IMR-90 (cell line): ENCODE measurements around the gene NAPB. TPM values are rescaled to one million over a fixed set of nuclear protein-coding genes. Genes with fewer than 3 reads are reported as not detected.
A peak's percentile ranks its signal among the peaks of the same experiment; 100 is the strongest.

Experiments used
- ATAC-seq: fragments of 200-7000 bp; cut with Tn5 transposase; 2 replicates; pipeline ENCODE4 v1.9.1; 2020; ENCODE audit warnings: low read depth, mild to moderate bottlenecking, moderate library complexity
- BruUV-seq: library from RNA; stranded (reverse); fragments of 400-500 nt; replicated peaks from 2 replicates; lab custom pipeline; 2021; lab: Mats Ljungman, UMichigan
- CTCF ChIA-PET: fragments of 300-600 bp; formaldehyde crosslinking; extraction: SDS; loops from one replicate; lab custom pipeline; 2021; ENCODE audit warnings: antibody characterized with exemption; lab: Yijun Ruan, JAX
- POLR2A ChIA-PET: fragments of 300-600 bp; sonication (Branson Sonifier 250); formaldehyde crosslinking; loops from one replicate; lab custom pipeline; 2022; ENCODE audit warnings: antibody characterized with exemption; ENCODE audit not compliant: unreplicated experiment; lab: Charles Lee
- DNase-seq: peaks from one replicate; pipeline ENCODE4 v3.0.0; 2013
- H2AFZ ChIP-seq: replicated peaks from 2 replicates; pipeline ENCODE3; 2013; ENCODE audit warnings: low read length, mild to moderate bottlenecking; ENCODE audit not compliant: poor library complexity
- H2AK5ac ChIP-seq: 2 replicates; pipeline ENCODE4 v1.6.1; 2013; ENCODE audit warnings: low read depth, low read length, inconsistent platforms
- H2AK9ac ChIP-seq: replicated peaks from 2 replicates; pipeline ENCODE3; 2013; ENCODE audit warnings: mild to moderate bottlenecking, low read depth, low read length, moderate library complexity; ENCODE audit not compliant: poor library complexity
- H2BK120ac ChIP-seq: 2 replicates; pipeline ENCODE4 v1.6.1; 2013; ENCODE audit warnings: low read depth, low read length, inconsistent platforms
- H2BK15ac ChIP-seq: 3 replicates; pipeline ENCODE4 v1.6.1; 2013; ENCODE audit warnings: low read depth, low read length, inconsistent platforms
- H2BK20ac ChIP-seq: 2 replicates; pipeline ENCODE4 v1.6.1; 2013; ENCODE audit warnings: low read depth, mild to moderate bottlenecking, inconsistent platforms, low read length, moderate library complexity
- H2BK5ac ChIP-seq: 2 replicates; pipeline ENCODE4 v1.6.1; 2013; ENCODE audit warnings: mild to moderate bottlenecking, low read depth, low read length, inconsistent platforms; ENCODE audit not compliant: poor library complexity, severe bottlenecking
- H3K14ac ChIP-seq: replicated peaks from 2 replicates; pipeline ENCODE4 v1.6.1; 2013; ENCODE audit warnings: low read depth, low read length, inconsistent platforms
- H3K18ac ChIP-seq: 2 replicates; pipeline ENCODE4 v1.6.1; 2013; ENCODE audit warnings: low read depth, low read length, control low read depth
- H3K23ac ChIP-seq: 2 replicates; pipeline ENCODE4 v1.6.1; 2013; ENCODE audit warnings: low read depth, low read length, inconsistent platforms
- H3K27ac ChIP-seq: 2 replicates; pipeline ENCODE4 v1.5.1; 2013; ENCODE audit warnings: mild to moderate bottlenecking, control low read depth, low read length; ENCODE audit not compliant: insufficient read depth
- H3K27me3 ChIP-seq: 2 replicates; pipeline ENCODE4 v1.6.1; 2013; ENCODE audit warnings: low read length; ENCODE audit not compliant: control insufficient read depth, insufficient read depth
- H3K36me3 ChIP-seq: 2 replicates; pipeline ENCODE4 v1.6.1; 2013; ENCODE audit warnings: low read length, mixed read lengths; ENCODE audit not compliant: control insufficient read depth, insufficient read depth
- H3K4ac ChIP-seq: 2 replicates; pipeline ENCODE4 v1.6.1; 2013; ENCODE audit warnings: low read depth, low read length, inconsistent platforms
- H3K4me1 ChIP-seq: 2 replicates; pipeline ENCODE4 v1.6.1; 2013; ENCODE audit warnings: low read length, mixed read lengths; ENCODE audit not compliant: control insufficient read depth, insufficient read depth
- H3K4me2 ChIP-seq: 2 replicates; pipeline ENCODE4 v1.6.1; 2013; ENCODE audit warnings: low read depth, mild to moderate bottlenecking, control low read depth, low read length, moderate library complexity
- H3K4me3 ChIP-seq: 2 replicates; pipeline ENCODE4 v1.5.1; 2013; ENCODE audit warnings: low read depth, mild to moderate bottlenecking, control low read depth, low read length, moderate library complexity; ENCODE audit not compliant: insufficient read depth
- H3K56ac ChIP-seq: 2 replicates; pipeline ENCODE4 v1.6.1; 2013; ENCODE audit warnings: low read length, inconsistent platforms; ENCODE audit not compliant: insufficient read depth; ENCODE audit errors: extremely low read depth
- H3K79me1 ChIP-seq, 2 experiments: 2 replicates each; pipeline ENCODE4 v1.6.1; 2013; ENCODE audit warnings: low read length in 2 of 2, inconsistent platforms in 1 of 2, low read depth in 1 of 2
- H3K9ac ChIP-seq: 2 replicates; pipeline ENCODE4 v1.6.1; 2013; ENCODE audit warnings: low read depth, low read length, control low read depth
- H3K9me1 ChIP-seq: 2 replicates; pipeline ENCODE4 v1.6.1; 2013; ENCODE audit warnings: low read length, inconsistent platforms; ENCODE audit not compliant: insufficient read depth
- H3K9me3 ChIP-seq: 2 replicates; pipeline ENCODE4 v1.6.1; 2013; ENCODE audit warnings: low read length; ENCODE audit not compliant: control insufficient read depth, insufficient read depth
- H4K20me1 ChIP-seq: 2 replicates; pipeline ENCODE4 v1.6.1; 2013; ENCODE audit warnings: low read length, inconsistent platforms; ENCODE audit not compliant: insufficient read depth
- H4K5ac ChIP-seq: 2 replicates; pipeline ENCODE4 v1.6.1; 2013; ENCODE audit warnings: mild to moderate bottlenecking, low read depth, low read length, control low read depth
- H4K8ac ChIP-seq, 2 experiments: 2 replicates each; pipeline ENCODE4 v1.6.1; 2013; ENCODE audit warnings: low read depth in 2 of 2, low read length in 2 of 2, control low read depth in 1 of 2, inconsistent platforms in 1 of 2
- H4K91ac ChIP-seq: 2 replicates; pipeline ENCODE4 v1.6.1; 2013; ENCODE audit warnings: low read depth, low read length, inconsistent platforms; ENCODE audit not compliant: insufficient read depth
- BHLHE40 ChIP-seq: fragments of 150-350 bp; IDR thresholded peaks from 2 replicates; pipeline ENCODE4 v1.6.1; 2016; ENCODE audit warnings: mild to moderate bottlenecking, low read depth, low read length
- POLR2A ChIP-seq: IDR thresholded peaks from 2 replicates; pipeline ENCODE4 v1.6.1; 2012; ENCODE audit warnings: mild to moderate bottlenecking, low read depth, low read length
- whole genome bisulfite sequencing, 2 experiments: methylation state at CpG; one replicate each; pipeline versions ENCODE4 v1.1.5 to v1.1.7; 2013; ENCODE audit warnings: missing lambda C conversion rate in 2 of 2; ENCODE audit not compliant: insufficient read length in 1 of 2; ENCODE audit errors: extremely low coverage in 2 of 2; 5-methylcytosine and 5-hydroxymethylcytosine counted together
- dilution Hi-C: fragments of 300-500 bp; cut with HindIII; formaldehyde crosslinking; loops from one replicate; pipeline ENCODE4 v1.14.3; 2018; ENCODE audit warnings: low sequenced_read_pairs; ENCODE audit not compliant: unreplicated experiment
- in situ Hi-C: fragments of 300-500 bp; cut with MboI; formaldehyde crosslinking; loops from 3 replicates; pipeline ENCODE4 v1.14.3; 2019; ENCODE audit warnings: low sequenced_read_pairs, inconsistent platforms, mixed read lengths
- intact Hi-C: fragments of 100-400 bp; cut with micrococcal nuclease; formaldehyde crosslinking; loops from 2 replicates; pipeline ENCODE4 v1.10.0; 2022
- polyA plus RNA-seq, 3 experiments: library from polyadenylated mRNA; depleted of rRNA; stranded (reverse); fragments of >200 nt; gene quantifications; 2 replicates each; pipeline ENCODE4 v1.2.3, GENCODE V29; 2012; ENCODE audit warnings: low replicate concordance in 1 of 3
- total RNA-seq: library from RNA; depleted of rRNA; stranded (reverse); fragments of >200 nt; gene quantifications from 2 replicates; pipeline ENCODE4 v1.2.3, GENCODE V29; 2012

Gene NAPB
- total and polyA plus RNA-seq, 2 of the 4 experiments (the other 2 are of a cell fraction), result 4.4 to 5.2 TPM

DNA sequence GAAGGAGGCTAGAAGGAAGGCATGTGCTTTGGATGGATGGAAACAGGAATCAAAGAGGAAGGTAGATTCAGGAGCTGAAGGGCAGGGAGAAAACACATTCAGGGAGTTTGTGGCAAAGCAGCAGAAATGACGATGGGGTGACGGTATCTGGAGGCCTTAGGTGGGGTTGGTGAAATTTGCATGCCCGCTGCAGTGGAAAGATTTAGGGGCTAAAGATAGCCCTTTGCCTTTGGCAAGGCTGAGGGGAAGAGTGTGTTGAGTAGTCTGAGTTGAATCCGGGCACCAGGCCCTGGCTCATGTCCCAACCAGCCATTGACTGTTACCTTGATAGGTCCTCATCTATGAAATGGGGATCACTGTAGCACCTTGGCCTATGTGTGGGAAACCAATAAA lies 58.0 kb downstream of the NAPB start:
- no TSS peak for BruUV-seq
- DNase-seq (no peak), ATAC-seq (no peak)
- Histone ChIP-seq H3K79me1 (peaks cover 19 to 49% of the 10 kb centered on the region in 2 experiments), H2BK15ac (no peak overlapping the region), H4K5ac (no peak overlapping the region), H2BK120ac (no peak overlapping the region), H3K23ac (peak overlapping the region; percentile 78), H3K9me3 (no peaks in the 10 kb centered on the region), H3K56ac (0 out of 2 replicates have a peak overlapping the region, but pooled peaks have one; percentile 26), H2BK20ac (no peak overlapping the region), H2AK9ac (peak overlapping the region; percentile 77), H3K9me1 (peaks cover 11% of the 10 kb centered on the region), H2BK5ac (no peak overlapping the region), H3K4me3 (peak overlapping the region; percentile 76), H3K9ac (peak overlapping the region; percentile 79; the same call in 1 of the 2 replicates), H3K18ac (no peak overlapping the region), H3K36me3 (peaks cover 15% of the 10 kb centered on the region), H3K27me3 (no peaks in the 10 kb centered on the region), H3K4ac (peak overlapping the region; percentile 68; the same call in 1 of the 2 replicates), H3K14ac (peak overlapping the region; percentile 57), H2AFZ (peak overlapping the region; percentile 9), H3K4me2 (peak overlapping the region; percentile 75), H4K8ac (no peak overlapping the region), H2AK5ac (peak overlapping the region; percentile 29; the same call in 1 of the 2 replicates), H4K20me1 (peaks cover 44% of the 10 kb centered on the region), H3K27ac (no peak overlapping the region), H4K91ac (no peak overlapping the region), H3K4me1 (peaks cover 13% of the 10 kb centered on the region)
- in situ Hi-C loops (no loop called here), intact Hi-C loops (loop anchor here (5.0 kb wide), 1 partner anchor 274 kb away; the partner anchor contains the start of gene CST3), dilution Hi-C loops (no loop called here)
- TF ChIP-seq BHLHE40, result no peak
- 0 out of 2 replicates have a peak, but pooled peaks have one; percentile 31 for TF ChIP-seq POLR2A
- ChIA-PET CTCF (no interaction called here), POLR2A (interaction anchor here (0.6 kb wide), 1 partner anchor 13 kb away, joined by 3 read pairs; the partner anchor contains the start of gene NXT1)
- 83% methylated on average over 1 of the region's 4 CpGs; no CpG with 5 or more reads in 1 of the 2 experiments for WGBS, 2 experiments
